Activated CD4-positive, alpha-beta T cell treated with anti-CD3 and anti-CD28 coated beads, Interleukin-2, amount 50 U/mL, for 1 hour (primary cell): ENCODE results near the gene CHD5.

Source experiments
- DNase-seq: peaks from one replicate; pipeline ENCODE4 v3.0.0-alpha.2; 2020

CHD5 gene

DNA sequence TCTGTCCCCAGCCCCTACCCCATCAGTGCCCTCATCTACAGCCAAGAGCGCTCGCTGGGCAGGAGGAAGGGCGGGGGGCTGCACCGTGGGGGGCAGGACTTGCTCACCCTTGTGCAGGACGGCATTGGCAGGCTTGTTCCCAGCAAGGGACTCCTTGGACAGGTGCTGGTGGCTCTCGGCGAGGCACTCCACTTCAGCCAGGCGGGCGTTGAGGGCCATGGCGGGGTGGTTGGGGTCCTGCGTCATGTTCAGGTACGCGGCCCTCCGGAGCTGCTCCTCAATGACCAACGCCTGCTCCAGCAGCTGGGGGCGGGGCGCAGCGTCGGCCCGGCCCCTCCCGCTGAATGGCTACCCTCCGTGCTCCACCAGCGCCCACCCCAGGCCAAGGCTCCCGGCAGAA, 70.4 kb downstream of the CHD5 start:
- DNase-seq = no peak

DNA sequence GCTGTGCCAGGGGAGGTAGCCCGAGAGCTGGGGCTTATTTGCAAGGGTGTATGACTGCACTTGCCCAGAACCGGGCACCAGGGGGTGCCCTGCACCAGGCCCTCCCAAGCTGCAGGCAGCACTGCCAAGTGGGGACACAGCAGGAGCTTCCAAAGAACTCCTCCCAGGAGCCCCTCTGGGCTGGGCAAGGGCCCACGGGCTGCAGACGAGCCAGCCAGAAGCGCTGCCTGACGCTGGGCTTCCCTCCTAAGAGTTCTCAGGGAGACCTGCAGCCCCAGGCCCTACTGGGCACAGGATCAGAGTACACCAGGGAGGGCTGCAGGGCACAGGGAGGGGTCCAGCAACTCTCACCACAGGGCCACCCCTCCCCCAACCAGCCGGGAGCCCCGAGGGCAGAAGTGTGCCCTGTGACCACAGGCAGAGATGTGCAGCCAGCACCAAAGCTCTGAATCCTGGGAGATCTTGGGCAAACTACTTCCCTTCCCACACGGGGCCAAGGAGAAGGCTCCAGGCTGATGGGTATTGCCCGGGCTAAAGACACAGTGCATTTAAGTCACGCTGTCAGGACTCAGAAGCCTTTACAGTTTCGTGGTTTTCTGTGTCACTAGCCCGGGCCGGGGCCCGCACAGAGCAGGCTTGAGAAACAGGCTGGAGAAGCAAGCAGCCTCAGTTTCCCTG, 71.0 kb downstream of the CHD5 start:
- DNase-seq = peak; percentile 25

DNA sequence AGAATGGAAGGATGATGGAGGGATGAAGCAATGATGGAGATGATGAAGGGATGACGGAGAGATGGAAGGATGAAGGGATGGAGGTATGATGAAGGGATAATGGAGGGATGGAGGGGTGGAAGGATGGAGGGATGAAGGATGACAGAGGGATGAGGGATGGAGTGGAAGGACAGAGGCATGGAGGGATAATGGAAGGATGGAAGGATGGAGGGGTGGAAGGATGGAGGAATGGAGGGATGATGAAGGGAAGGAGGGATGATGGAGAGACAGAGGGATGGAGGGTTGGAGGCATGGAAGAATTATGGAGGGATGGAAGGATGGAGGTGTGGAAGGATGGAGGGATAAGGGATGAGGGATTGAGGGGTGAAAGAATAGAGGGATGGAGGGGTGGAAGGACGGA, 71.6 kb downstream of the CHD5 start:
- no peak for DNase-seq

DNA sequence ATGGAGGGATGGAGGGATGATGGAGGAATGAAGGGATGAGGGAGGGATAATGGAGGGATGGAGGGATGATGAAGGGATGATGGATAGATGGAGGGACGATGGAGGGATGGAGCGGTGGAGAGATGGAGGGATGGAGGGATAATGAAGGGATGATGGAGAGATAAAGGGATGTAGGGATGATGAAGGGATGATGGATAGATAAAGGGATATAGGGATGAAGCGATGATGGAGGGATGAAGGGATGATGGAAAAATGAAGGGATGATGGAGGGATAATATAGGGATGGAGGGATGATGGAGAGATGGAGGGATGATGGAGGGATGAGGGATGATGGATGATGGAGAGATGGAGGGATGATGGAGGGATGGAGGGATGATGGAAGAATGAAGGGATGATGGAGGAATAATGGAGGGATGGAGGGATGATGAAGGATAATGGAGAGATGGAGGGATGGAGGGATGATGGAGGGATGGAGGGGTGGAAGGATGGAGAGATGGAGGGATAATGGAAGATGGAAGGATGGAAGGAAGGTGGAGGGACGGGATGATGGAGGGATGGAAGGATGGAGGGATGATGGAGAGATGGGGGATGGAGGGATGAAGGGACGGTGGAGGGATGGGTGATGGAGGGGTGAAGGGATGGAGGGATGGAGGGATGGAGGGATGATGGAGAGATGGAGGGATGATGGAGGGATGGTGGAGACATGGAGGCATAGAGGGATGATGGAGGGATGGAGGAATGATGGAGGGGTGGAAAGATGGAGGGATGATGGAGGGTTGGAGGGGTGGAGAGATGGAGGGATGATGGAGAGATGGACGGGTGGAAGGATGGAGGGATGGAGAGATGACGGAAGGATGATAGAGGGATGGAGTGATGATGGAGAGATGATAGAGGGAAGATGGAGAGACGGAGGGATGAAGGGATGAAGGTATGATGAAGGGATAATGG, 72.4 kb downstream of the CHD5 start:
- no peak for DNase-seq

DNA sequence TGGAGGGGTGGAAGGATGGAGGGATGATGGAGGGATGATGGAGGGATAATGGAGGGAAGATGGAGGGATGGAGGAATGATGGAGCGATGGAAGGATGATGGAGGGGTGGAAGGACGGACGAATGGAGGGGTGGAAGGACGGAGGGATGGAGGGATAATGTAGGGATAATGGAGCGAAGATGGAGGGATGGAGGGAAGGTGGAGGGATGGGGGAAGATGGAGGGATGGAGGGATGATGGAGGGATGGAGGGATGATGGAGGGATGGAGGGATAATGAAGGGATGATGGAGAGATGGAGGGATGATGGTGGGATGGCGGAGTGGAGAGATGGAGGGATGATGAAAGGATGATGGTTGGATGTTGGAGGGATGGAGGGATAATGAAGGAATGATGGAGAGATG, 73.1 kb downstream of the CHD5 start:
- no peak for DNase-seq

DNA sequence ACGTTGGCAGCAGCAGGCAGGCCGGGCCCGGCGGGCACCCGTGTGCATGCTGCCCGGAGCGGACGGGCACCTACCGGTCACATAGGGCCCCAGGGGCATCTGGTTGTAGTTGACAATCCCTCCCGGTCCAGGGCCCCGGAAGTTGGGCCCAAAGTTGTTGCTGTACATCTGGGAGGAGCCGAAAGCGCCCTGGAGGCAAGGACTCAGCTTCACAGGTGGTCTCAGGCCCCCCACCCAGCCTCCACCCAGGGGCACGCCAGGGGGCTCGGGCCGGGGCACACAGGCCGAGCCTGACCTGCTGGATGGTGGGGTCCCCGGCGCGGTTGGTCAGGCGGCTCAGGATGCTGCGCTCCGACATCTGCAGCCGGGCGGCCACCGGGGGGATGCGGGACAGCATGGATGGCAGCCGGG, 73.8 kb downstream of the CHD5 start:
- DNase-seq = no peak

DNA sequence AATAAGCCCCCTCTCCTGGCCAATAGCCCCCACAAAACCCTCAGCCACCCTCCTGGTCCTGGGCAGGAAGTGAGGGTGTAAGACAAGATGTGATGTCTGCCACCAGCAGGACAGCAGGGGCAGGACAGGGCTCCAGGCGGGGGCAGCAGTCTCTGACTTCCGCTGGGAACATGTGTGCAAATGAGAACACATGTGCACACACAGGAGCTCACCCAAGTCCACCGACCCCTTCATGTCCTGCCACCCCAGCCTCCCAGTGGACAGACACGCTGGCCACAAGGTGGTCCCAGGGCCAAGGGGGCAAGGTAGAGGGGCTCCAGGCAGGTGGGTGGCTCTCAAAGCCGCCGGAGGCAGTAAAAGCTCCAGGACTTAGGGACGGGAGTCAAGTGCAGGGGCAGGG, 74.4 kb downstream of the CHD5 start:
- DNase-seq = no peak

DNA sequence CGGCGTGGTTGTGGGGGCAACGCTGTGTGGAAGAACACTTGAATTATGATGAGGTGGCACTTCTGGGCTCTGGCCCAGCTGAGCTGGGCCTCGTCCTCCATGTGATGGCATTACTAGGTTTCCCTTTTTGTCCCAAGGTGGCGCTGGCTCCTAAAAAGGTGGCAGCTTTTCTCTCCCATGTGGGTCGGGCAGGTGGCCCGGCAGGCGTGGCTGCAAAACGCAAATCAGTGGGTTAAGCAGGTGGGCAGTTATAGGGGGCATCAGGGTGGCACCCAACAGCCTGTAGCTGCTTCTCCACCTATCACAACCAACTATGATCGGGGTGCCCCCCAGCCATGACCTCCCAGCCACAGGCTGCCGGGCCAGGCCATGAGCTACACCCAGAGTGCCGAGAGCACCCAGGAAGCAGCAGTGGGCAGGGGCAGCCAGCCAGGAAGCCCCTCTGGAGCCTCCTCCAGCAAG, 74.9 kb downstream of the CHD5 start:
- DNase-seq = no peak

DNA sequence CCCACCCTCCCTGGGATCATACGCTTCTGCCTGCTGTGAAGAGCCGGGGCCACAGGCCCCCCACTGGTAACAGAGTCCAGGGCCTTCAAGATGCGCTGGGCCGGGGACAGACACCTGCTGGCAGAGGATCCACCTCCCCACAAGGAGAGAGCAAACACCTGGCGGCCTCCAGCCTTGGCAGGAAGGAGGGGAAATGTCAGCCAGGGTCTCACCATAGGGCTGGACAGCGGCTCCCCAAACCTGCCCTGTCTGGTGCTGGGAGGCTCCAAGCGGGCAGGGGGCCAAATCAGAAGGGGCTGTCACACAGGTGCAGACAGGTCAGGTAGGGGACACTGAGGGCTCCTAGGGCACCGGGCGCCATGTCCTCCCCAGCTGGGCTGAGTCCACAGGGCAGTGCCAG, 75.5 kb downstream of the CHD5 start:
- DNase-seq = no peak

DNA sequence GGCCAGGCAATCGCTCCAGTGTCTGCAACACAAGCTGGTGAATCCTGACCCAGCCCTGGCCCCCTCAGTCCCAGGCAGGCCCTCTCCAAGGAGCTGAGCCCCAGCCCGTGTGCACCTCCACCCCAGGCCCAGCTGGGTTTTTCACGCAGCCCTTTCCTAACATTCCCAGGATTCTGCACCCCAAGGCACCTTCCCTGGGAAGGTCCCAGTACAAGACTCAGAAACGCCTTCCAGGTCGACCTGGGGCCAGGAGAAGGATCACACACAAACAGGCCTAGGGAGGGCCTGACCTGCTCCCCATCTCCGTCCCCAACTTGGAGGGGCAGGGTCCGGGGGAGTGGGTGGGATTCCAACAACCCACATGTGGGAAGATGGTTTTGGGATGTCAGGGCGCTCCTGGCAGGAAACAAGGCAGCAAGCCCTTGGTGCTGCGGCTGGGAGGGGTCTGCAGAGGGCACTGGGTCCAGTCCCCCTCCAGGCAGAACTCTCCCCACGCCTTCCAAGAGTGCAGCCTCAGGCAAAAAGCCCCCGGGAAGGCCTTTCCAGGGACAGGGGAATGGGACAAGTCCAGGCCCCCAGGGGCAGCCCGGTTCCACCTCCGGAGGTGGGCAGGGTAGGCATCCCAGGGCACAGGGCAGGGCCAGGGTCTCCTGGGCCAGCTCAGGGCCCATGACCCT, 76.1 kb downstream of the CHD5 start:
- DNase-seq = no peak

DNA sequence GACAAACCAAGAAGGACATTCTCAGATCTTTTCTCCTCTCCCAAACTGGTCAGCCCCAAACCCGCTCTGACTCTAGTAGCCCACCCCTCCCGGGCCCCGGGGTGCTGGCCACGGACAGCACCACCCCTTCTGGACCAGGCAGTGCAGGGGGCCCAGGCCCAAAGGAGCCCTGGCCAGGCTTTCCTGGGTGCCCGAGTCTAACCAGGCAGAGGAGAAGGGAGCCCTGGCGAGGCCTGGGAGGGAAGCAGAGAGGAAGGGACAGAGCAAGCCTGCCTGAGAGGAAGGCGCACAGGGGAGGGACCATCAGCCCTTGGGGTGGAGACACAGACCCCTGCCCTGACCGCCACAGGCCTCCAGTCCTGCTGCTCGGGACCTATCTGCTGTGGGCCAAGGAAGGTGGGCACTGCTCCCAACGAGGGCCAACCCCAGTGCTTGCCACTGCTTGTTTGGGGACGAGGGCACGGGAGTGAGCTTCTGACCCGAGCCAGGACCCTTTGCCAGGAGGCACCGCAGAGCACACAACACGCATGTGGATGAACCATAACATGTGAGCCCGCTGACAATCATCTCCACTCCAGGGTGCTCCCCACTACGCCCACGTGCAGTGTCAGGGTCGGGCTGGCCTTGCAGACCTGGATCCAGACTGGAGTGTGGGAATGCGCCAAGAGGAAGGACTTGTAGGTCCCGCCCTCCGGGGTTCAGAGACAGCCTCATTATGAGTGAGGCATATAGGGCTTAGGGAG, 76.8 kb downstream of the CHD5 start:
- no peak for DNase-seq

DNA sequence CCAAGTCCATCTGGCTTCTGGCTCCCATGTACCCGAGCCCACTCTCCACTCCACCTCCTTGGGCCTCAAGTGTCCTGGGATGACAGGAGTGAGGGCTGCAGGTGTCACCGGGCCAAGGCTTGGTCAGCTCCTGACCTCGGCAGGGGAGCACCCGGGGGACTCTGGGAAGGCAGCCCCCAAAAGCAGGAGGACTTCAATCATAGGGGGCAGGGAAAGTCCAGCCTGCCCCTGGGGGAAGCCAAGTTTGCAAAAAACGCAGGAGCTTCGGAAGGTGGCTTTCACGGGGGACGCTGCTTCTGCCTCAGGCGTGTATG, 77.6 kb downstream of the CHD5 start:
- DNase-seq = no peak

DNA sequence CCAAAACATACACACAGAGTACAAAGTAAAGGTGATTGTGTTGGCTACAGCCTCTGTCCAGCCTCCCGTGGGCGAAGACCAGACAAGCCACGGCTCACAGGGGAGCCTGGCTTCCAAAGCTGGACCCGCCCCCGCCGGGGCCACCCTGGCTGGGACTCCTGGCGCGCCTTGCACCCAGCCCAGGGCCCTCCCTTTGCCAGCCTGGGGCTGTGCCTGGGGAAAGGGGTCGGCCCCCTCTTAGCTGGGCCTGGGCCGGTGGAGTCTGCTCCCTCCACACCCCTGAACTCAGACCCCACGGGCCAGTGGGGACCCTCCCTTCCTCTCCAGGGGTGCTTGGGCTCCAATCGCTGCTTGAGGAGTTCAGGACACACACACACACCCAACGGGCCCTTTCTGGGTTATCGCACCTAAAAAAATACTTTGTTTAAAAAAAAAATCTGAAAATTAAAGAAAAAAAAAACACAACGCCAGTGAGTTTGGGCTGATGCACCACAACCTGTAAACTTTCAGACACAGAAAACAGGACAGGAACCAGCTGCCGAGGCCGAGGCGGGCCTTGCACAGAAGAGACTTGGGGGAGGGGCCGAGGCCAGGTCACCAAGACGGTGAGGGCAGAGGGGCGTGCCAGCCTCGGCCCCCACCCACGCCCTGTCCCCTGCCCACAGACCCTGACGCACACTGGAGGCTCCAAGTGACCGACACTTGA, 78.1 kb downstream of the CHD5 start:
- no peak for DNase-seq

DNA sequence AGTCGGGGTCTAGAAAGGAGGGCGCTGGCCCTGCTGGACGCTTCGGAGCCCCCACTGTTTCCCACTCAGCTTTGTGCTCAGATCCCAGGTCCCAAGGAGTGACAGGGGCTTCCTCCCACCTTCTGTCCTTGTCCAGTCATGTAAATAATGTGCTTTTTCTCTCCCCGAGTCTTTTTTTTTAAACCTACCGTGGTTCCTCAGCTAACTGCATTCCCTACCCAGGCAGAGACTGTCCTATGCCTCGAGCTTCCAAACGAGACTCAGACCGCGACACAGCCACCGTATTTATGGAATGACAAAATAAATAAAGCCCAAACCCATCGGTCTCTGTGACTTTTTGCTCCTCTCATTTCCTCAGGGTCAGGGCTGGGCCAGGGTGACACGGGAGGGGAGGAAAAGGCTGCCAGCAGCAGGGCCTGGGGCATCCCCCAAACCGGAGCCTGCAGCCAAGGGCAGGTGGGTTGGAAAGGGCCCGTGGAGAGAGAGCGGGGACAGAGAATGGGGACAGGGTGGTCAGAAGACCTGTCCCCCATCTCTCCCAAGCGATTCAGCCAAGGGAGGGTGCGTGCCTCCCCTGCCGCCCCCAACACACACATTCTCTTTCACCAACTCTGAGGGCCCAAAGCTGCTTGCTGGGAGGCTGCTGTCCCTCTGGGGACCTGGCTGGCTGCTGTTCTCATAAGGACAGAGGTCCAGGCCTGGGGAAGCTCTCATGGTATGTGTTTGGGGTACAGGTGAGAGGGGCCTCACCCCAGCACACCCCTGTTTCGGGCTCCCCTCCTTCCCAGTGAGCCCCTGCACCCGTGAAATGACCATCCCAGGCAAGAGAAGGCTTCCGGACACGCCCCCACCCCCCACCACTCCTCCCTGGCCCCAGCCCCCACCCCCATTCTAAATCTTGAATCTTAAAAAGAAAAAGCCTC, 79.0 kb downstream of the CHD5 start:
- DNase-seq = no peak

DNA sequence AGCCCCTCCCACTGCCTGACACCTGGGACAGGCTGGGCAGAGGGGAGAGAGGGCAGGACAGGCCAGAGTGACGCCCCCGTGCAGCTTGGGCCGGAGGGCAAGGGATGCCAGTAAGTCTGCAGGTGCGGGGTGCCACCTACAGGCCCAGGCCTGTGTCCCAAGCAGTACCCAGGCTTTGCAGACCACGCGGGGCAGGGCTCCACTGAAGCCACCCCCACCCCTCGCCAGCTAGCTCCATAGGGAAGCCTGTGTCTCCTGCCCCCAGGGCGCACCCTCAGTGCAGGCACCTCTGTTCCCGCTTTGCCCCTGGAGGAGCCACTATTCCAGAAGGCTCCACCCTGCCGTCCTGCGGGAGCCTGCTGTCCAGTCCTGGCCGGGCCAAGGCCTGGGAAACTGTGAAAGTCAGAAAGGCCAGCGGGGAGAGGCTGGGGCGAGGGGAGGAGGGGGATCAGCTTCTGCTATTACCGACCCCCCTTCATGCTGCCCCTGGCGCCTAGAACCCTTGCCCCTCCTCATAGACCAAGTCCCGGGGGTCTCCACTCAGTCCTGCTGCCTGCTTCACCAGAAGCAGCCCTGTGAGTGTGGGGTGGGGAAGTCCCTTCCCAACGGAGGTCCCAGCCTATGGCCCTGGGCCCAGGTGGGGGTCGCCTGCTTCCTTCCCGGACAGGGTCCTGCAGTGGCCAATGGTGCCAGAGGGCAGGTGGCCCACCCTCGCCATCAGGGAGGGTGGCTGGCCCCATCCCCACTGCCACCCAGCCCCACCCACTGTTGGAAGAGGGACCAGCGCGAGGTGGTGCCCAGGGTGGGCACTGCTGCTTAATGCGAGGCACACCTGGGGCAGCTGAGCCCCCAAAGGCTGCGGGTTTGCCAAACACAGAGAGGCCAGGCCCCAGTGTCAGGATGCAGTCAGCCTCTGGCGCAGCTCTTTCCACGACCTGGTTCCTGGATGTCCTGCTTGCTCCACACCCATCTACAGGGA, 80.0 kb downstream of the CHD5 start:
- DNase-seq = peak; percentile 11

DNA sequence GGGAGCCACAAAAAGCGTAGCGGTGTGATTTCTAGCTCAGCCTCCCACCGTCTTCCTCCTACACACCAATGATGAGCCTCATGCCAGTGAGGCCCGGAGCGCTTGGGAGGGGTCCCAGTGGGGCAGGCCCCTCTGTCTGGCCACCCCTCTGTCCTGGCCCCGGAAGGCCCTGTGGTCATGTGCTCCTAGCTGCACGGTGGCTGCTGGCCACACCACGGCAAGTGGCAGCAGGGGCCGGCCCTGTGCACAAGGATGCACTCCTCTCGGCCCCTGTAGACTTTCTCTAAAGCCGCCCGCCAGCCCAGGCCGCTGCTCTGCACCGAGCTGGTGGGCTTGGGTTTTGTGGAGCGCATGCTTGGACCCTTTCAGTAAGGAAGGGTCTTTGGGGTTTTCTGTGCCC, 80.8 kb downstream of the CHD5 start:
- DNase-seq = no peak

DNA sequence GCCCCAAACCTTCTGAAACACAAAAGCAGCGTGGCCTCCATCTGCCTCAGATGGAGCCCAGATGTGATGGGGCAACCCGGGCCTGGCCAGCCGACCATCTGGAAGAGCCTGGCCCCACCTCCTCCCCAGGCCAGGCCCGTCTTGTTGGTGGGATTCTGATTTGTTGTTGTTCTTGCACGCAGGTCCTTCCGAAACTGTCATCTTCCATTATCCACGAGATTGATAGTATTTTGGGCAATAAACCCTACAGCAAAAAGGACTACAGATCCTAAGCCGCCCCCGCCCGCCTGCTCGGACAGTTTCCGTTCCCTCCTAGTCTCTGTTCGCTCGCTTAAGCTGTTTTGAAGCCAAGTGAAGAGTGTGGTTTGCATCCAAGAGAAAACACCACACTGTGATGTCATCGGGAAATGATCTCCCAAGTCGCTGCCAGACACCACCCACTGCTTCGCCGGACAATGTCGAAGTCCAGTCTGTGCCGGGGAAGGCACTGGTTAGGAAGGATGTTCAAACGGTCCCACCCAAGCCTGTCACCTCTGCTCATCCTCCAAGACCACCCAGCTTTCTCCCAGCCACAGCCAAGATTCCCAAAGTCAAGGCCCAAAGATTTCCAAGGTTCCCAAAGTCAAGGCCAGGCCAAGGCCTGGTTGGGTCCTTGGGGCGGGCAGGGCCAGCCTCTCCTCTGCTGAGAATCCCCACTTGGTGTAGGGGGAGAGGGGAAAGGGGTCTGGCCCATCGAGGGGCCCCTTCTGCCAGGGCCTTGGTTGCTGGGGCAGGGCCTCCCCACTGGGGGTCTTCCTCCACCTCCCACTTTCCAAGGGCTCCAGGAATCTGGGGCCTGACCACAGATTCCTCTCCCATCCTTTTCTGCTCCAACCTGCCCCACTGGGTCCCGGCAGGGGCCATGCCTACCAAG, 81.6 kb downstream of the CHD5 start:
- no peak for DNase-seq

DNA sequence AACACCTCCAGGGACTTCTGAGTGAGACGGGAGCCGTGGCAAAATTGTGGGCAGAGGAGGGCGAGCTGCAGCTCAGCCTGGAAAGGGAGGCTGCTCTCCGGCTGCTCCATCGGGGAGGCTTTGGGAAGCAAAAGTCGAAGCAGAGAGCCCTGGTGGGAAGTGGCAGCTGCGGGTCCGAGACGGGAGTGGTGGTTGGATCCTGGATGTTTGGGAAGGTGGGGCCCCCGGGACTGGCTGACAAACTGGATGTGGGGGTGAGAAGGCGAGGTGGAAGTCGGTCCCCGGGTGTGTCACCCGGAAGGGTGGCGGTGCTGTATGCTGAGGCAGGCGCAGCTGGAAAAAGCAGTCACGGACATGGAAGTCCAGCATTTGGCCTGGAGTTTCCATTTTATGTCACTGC, 82.3 kb downstream of the CHD5 start:
- no peak for DNase-seq

DNA sequence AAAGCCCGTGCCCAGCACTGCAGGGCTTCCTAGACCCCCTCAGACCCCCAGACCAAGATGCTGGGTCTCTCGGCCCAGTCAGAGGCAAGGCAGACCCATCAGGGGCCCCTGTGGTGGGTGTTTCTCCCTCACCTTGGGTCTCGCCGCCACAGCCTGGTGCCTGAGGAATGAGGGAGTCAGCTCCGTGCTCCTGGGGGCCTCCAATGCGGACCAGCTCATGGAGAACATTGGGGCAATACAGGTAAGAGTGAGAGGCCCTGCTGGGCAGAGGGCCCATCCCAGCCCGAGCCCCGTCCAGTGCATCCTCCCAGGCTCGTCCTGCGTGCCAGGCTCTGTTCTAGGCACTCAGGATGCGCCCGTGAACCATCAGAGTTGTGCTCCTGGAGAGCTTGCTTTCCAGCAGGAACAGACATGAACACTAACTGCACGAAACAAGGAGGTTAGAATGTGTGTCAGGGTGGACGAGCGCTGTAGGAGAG, 83.0 kb downstream of the CHD5 start:
- DNase-seq = no peak
